Fibroblast of lung (primary cell): Measurements from ENCODE around the gene ERICH6.

Source experiments
- CTCF ChIP-seq, 2 donors: IDR thresholded peaks in 1 of 2; conservative IDR thresholded peaks in 1 of 2; 1 replicate in 1 of 2; 2 replicates in 1 of 2; pipeline ENCODE4 v1.5.1; 2011 to 2012; ENCODE audit warnings: low read length in 2 of 2, control low read depth in 1 of 2, inconsistent platforms in 1 of 2, low read depth in 1 of 2, mild to moderate bottlenecking in 1 of 2
- EZH2 ChIP-seq: IDR thresholded peaks from 2 replicates; pipeline ENCODE4 v1.5.1; 2012; ENCODE audit warnings: low read length, control low read depth, mild to moderate bottlenecking; ENCODE audit errors: missing control alignments

GRCh38 chr3:150740733-150741496 is 37.2 kb upstream of the ERICH6 start:
- TF ChIP-seq CTCF (conservative IDR thresholded peaks at IDR 0.05 in 1 of 2, IDR thresholded peaks at IDR 0.05 in 1 of 2; ENCODE audit: low read depth in 1 of 2, low read length in 2 of 2) (no peak), EZH2 (no peak)
